ENCODE data around the gene ARPC1A.
"Not testable (repeated sequence)": the region's sequence is repeated elsewhere in the genome, so short reads cannot be mapped to it uniquely, and the experiment has no call there.

The ARPC1A gene

DNA sequence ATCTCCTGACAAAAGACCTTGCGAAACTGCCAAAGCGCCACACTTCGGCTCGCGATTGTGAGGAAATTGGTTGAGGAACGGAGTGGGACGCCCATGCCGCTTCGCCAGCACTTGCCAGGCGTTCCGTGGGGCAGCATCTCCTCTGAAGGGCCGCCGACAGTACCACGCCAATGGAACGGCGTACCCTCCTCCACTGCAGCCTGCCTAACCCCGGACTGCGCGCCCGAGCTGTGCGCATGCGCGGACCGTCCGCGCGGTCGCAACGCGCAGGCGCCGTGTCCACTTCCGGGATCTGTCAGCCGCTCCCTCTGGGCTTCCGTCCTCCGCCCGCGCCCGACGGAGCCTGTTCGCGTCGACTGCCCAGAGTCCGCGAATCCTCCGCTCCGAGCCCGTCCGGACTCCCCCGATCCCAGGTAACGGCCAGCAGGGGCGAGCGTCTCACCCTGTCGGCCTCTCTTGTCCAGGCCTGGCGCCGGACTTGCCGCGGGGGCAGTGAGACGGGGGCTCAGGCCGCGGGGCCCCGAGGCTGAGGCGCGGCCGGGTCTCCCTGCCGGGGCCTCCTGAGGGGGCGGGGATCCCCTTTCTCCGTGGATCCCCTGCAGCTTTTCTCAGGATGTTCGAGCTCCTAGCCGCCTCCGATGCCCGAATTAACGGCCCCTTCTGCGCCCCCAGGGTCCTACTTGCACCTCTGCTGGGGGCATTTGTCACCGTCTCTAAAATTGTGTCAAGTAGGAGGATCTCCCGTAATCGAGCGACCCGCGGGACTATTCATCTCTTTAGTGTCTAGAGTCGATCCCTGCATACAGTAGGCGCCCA is at the start of gene ARPC1A:
TSS of gene ARPC1A (plus strand) at position 307 of the 816 bp plus-strand sequence. CDS start 7,456 bp downstream, outside the sequence.
- Histone ChIP-seq H3K4me1 (ENCODE audit: control insufficient read depth, insufficient read depth, low read length) (peaks cover 14% of the 10 kb centered on the region), H3K27me3 (ENCODE audit: control insufficient read depth, insufficient read depth, low read length) (no peaks in the 10 kb centered on the region), H3K9me3 (ENCODE audit: control insufficient read depth, insufficient read depth, low read length) (no peaks in the 10 kb centered on the region), H3K4me3 (ENCODE audit: low read depth, low read length) (peak within 1 kb of the TSS; percentile 99), H3K36me3 (ENCODE audit: control insufficient read depth, insufficient read depth, low read length) (no peaks in the 10 kb centered on the region), H3K27ac (ENCODE audit: low read depth, low read length) (peak within 1 kb of the TSS; percentile 89), H3K9ac (ENCODE audit: low read depth, low read length) (peak within 1 kb of the TSS; percentile 86)

DNA sequence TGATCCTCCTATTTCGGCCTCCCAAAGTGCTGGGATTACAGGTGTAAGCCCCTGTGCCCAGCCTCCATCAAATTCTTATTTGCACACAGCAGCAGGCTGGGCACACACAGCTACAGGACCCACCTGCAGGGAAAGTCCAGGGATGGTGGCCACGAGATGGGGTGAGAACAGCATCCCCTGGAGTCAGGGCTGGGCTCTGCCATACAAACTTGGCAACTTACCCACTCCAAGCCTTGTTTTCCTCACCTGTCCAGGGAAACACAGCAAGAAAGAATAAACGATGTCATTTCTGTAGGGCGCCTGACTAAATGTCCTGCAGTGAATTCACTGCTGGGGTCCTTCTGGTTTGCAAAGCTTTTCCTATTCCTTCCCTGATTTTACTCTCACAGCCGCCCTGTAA is 47.5 kb upstream of the ARPC1A start:
- no peaks in the 10 kb centered on the region for H3K36me3 ChIP-seq (ENCODE audit: control insufficient read depth, insufficient read depth, low read length)
- H3K27me3 ChIP-seq (ENCODE audit: control insufficient read depth, insufficient read depth, low read length): no peaks in the 10 kb centered on the region
- H3K4me1 ChIP-seq (ENCODE audit: control insufficient read depth, insufficient read depth, low read length): no peaks in the 10 kb centered on the region
- no peaks in the 10 kb centered on the region for H3K9me3 ChIP-seq (ENCODE audit: control insufficient read depth, insufficient read depth, low read length)
- no peak overlapping the region for H3K9ac ChIP-seq (ENCODE audit: low read depth, low read length)
- no peak overlapping the region for H3K4me3 ChIP-seq (ENCODE audit: low read depth, low read length)
- H3K27ac ChIP-seq (ENCODE audit: low read depth, low read length): no peak overlapping the region

DNA sequence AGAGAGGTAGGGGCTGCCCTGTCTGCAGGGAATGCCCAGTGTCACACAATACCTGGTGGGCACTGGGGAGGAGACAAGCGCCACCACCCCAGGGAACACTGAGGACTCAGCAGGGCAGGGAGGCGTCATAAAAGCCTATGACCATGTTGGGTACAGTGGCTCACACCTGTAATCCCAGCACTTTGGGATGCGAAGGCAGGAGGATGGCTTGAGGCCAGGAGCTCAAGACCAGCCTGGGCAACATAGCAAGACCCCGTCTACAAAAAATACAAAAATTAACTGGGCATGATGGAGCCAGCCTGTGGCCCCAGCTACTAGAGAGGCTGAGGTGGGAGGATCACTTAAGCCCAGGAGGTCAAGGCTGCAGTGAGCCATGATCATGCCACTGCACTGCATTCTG is 41.5 kb upstream of the ARPC1A start:
- H3K27me3 ChIP-seq (ENCODE audit: control insufficient read depth, insufficient read depth, low read length); H3K9me3 ChIP-seq (ENCODE audit: control insufficient read depth, insufficient read depth, low read length); H3K27ac ChIP-seq (ENCODE audit: low read depth, low read length); H3K4me3 ChIP-seq (ENCODE audit: low read depth, low read length); H3K9ac ChIP-seq (ENCODE audit: low read depth, low read length); H3K36me3 ChIP-seq (ENCODE audit: control insufficient read depth, insufficient read depth, low read length); H3K4me1 ChIP-seq (ENCODE audit: control insufficient read depth, insufficient read depth, low read length): not testable (repeated sequence)

DNA sequence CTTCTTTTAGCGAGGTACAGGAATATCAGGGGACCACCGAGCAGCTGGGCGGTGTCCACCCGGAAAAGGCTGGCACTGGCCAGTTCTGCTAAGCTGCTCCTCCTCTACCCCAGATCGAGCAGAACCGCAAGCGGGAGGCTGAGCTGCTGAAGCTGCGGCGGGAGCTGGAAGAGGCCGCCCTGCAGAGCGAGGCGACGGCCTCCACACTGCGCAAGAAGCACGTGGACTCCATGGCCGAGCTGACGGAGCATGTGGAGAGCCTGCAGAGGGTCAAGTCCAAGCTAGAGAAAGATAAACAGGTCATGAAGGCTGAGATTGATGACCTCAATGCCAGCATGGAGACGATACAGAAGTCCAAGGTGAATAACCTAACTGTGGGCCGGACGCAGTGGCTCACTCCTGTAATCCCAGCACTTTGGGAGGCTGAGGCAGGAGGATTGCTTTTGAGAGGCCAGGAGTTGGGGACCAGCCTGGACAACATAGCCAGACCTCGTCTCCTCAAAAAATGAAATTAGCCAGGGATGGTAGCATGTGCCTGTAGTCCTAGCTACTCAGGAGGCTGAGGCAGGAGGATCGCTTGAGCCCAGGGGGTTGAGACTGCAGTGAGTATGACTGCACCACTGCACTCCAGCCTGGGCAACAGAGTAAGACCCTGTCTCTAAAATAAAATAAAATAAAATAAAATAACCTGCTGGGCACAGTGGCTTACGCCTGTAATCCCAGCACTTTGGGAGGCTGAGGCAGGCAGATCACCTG is 37.7 kb upstream of the ARPC1A start:
- H3K36me3 ChIP-seq (ENCODE audit: control insufficient read depth, insufficient read depth, low read length): no peaks in the 10 kb centered on the region
- H3K27ac ChIP-seq (ENCODE audit: low read depth, low read length): no peak overlapping the region
- no peaks in the 10 kb centered on the region for H3K9me3 ChIP-seq (ENCODE audit: control insufficient read depth, insufficient read depth, low read length)
- H3K9ac ChIP-seq (ENCODE audit: low read depth, low read length): no peak overlapping the region
- no peak overlapping the region for H3K4me3 ChIP-seq (ENCODE audit: low read depth, low read length)
- no peaks in the 10 kb centered on the region for H3K4me1 ChIP-seq (ENCODE audit: control insufficient read depth, insufficient read depth, low read length)
- H3K27me3 ChIP-seq (ENCODE audit: control insufficient read depth, insufficient read depth, low read length): no peaks in the 10 kb centered on the region

DNA sequence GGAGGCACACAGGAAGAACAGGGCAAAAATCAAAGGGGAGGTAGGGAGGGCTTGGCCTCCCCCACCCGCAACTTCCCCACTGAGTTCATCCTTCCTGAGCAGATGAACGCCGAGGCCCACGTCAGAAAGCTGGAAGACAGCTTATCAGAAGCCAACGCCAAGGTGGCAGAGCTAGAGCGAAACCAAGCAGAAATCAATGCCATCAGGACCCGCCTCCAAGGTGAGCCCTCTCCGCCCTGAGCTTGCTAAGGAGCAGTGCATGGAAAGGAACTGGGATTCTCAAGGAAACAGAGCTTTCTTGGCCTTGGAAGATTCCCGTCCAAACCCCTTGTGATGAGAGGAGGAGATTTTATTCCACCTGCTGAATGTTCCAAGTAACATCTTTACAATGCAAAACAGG is 36.5 kb upstream of the ARPC1A start:
- H3K4me1 ChIP-seq (ENCODE audit: control insufficient read depth, insufficient read depth, low read length): no peaks in the 10 kb centered on the region
- no peaks in the 10 kb centered on the region for H3K9me3 ChIP-seq (ENCODE audit: control insufficient read depth, insufficient read depth, low read length)
- H3K27me3 ChIP-seq (ENCODE audit: control insufficient read depth, insufficient read depth, low read length): no peaks in the 10 kb centered on the region
- H3K4me3 ChIP-seq (ENCODE audit: low read depth, low read length): no peak overlapping the region
- H3K27ac ChIP-seq (ENCODE audit: low read depth, low read length): no peak overlapping the region
- H3K9ac ChIP-seq (ENCODE audit: low read depth, low read length): no peak overlapping the region
- H3K36me3 ChIP-seq (ENCODE audit: control insufficient read depth, insufficient read depth, low read length): no peaks in the 10 kb centered on the region

DNA sequence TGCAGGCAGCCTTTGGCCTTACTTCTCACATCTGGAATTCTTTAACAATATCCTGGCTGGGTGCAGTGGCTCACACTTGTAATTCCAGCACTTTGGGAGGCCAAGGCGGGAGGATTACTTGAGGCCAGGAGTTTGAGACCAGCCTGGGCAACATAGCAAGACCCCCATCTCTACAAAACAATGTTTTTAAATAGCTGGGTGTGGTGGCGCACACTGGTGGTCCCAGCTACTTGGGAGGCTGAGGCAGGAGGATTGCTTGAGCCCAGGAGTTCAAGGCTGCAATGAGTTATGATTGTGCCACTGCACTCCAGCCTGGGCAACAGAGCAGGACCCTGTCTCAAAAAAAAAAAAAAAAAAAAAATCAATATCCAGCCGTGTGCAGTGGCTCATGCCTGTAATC is 35.5 kb upstream of the ARPC1A start:
- not testable (repeated sequence) for H3K4me1 ChIP-seq (ENCODE audit: control insufficient read depth, insufficient read depth, low read length); H3K27me3 ChIP-seq (ENCODE audit: control insufficient read depth, insufficient read depth, low read length); H3K36me3 ChIP-seq (ENCODE audit: control insufficient read depth, insufficient read depth, low read length); H3K4me3 ChIP-seq (ENCODE audit: low read depth, low read length); H3K27ac ChIP-seq (ENCODE audit: low read depth, low read length); H3K9ac ChIP-seq (ENCODE audit: low read depth, low read length); H3K9me3 ChIP-seq (ENCODE audit: control insufficient read depth, insufficient read depth, low read length)

DNA sequence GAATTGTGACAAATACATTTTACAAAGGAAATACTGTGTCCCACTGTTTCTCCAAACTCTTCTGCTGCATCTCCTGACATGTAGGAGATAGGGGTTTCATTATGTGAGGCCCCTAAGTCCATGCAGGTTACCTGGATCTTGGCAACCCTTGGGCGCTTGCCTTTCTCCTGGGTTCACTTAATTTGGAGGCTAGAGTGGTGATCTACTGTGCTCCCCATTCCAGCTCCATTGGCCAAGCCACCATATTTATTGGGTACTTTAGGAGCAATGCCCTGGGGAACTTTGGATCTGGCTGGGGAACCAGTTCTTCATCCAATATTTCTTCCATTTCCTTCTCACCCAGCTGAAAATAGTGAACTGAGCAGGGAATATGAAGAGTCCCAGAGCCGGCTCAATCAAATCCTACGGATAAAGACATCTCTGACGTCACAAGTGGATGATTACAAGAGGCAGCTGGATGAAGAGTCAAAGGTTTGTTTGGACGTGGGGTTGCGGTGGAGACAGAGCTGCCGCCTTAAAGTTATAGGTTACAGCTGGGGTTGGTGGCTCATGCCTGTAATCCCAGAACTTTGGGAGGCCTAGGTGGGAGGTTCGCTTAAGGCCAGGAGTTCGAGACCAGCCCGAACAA is 34.6 kb upstream of the ARPC1A start:
- no peaks in the 10 kb centered on the region for H3K4me1 ChIP-seq (ENCODE audit: control insufficient read depth, insufficient read depth, low read length)
- no peak overlapping the region for H3K27ac ChIP-seq (ENCODE audit: low read depth, low read length)
- H3K4me3 ChIP-seq (ENCODE audit: low read depth, low read length): no peak overlapping the region
- no peaks in the 10 kb centered on the region for H3K9me3 ChIP-seq (ENCODE audit: control insufficient read depth, insufficient read depth, low read length)
- H3K27me3 ChIP-seq (ENCODE audit: control insufficient read depth, insufficient read depth, low read length): no peaks in the 10 kb centered on the region
- no peak overlapping the region for H3K9ac ChIP-seq (ENCODE audit: low read depth, low read length)
- no peaks in the 10 kb centered on the region for H3K36me3 ChIP-seq (ENCODE audit: control insufficient read depth, insufficient read depth, low read length)

DNA sequence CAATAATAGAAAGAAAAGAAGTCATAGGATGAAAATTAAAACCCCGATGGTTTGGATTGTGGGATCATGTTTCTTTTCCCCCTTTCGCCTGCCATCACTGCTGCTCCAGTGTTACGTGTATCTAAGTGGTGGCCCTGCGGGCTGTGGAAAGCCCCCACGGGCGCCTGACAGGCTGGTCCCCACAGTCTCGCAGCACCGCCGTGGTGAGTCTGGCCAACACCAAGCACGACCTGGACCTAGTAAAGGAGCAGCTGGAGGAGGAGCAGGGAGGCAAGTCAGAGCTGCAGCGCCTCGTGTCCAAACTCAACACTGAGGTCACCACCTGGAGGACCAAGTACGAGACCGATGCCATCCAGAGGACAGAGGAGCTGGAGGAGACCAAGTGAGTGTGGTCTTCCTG is 33.6 kb upstream of the ARPC1A start:
- H3K27me3 ChIP-seq (ENCODE audit: control insufficient read depth, insufficient read depth, low read length): no peaks in the 10 kb centered on the region
- no peaks in the 10 kb centered on the region for H3K9me3 ChIP-seq (ENCODE audit: control insufficient read depth, insufficient read depth, low read length)
- no peaks in the 10 kb centered on the region for H3K4me1 ChIP-seq (ENCODE audit: control insufficient read depth, insufficient read depth, low read length)
- no peak overlapping the region for H3K9ac ChIP-seq (ENCODE audit: low read depth, low read length)
- H3K36me3 ChIP-seq (ENCODE audit: control insufficient read depth, insufficient read depth, low read length): no peaks in the 10 kb centered on the region
- no peak overlapping the region for H3K27ac ChIP-seq (ENCODE audit: low read depth, low read length)
- H3K4me3 ChIP-seq (ENCODE audit: low read depth, low read length): no peak overlapping the region

DNA sequence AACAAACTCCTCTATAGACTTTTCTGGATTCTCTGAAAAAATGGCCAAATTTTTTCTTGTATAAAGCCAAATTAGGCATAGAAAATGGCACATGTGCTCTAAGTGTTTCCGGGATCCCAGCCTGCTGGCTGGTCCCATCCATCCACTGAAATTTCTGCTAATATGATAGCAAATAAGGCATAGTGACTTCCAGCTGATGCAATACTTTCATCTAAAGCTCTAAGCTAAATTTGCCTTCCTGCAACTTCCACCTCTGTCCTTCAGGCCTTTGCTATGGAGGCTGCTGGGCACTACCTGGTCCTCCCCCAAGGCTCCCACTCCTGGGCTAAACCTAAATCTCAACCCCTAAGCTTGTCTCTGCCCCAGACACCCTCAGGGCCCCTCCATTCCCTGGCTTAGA is 32.5 kb upstream of the ARPC1A start:
- no peaks in the 10 kb centered on the region for H3K9me3 ChIP-seq (ENCODE audit: control insufficient read depth, insufficient read depth, low read length)
- H3K9ac ChIP-seq (ENCODE audit: low read depth, low read length): no peak overlapping the region
- no peak overlapping the region for H3K4me3 ChIP-seq (ENCODE audit: low read depth, low read length)
- H3K27me3 ChIP-seq (ENCODE audit: control insufficient read depth, insufficient read depth, low read length): no peaks in the 10 kb centered on the region
- no peak overlapping the region for H3K27ac ChIP-seq (ENCODE audit: low read depth, low read length)
- H3K4me1 ChIP-seq (ENCODE audit: control insufficient read depth, insufficient read depth, low read length): no peaks in the 10 kb centered on the region
- no peaks in the 10 kb centered on the region for H3K36me3 ChIP-seq (ENCODE audit: control insufficient read depth, insufficient read depth, low read length)

DNA sequence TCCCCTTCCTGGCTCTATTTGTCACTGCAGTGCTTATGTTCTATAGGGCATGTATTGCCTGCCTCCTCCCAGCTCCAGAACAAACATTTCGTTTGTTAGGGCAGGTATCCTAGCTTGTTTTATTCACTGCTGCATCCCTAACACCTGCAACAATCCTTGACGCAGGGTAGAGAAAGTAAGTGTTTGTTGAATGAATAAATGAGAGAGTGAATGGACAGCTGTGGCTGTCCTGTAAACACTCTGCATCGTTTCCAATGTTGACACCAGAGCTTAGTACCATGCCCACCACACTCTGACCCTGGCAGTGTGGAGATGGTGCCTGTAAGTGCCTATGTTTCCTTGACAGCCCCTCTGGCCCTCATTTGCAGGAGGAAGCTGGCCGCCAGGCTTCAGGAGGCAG is 32.0 kb upstream of the ARPC1A start:
- Histone ChIP-seq H3K27me3 (ENCODE audit: control insufficient read depth, insufficient read depth, low read length) (no peaks in the 10 kb centered on the region), H3K4me1 (ENCODE audit: control insufficient read depth, insufficient read depth, low read length) (no peaks in the 10 kb centered on the region), H3K4me3 (ENCODE audit: low read depth, low read length) (no peak overlapping the region), H3K9me3 (ENCODE audit: control insufficient read depth, insufficient read depth, low read length) (no peaks in the 10 kb centered on the region), H3K27ac (ENCODE audit: low read depth, low read length) (no peak overlapping the region), H3K9ac (ENCODE audit: low read depth, low read length) (no peak overlapping the region), H3K36me3 (ENCODE audit: control insufficient read depth, insufficient read depth, low read length) (no peaks in the 10 kb centered on the region)

DNA sequence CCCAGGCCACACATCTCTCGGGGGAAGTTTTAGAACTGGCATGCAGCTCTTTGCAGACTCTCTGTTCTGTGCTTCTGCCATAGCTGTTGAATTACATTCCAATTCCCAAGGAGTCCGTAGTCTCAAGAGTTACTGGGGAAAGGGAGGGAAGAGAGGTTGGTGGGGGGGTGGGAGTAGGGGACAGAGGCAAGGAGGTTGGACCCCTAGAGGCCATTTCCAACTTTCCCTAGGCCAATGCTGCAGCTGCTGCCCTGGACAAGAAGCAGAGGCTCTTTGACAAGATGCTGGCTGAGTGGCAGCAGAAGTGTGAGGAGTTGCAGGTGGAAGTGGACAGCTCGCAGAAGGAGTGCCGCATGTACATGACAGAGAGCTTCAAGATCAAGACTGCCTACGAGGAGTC is 29.2 kb upstream of the ARPC1A start:
- Histone ChIP-seq H3K9me3 (ENCODE audit: control insufficient read depth, insufficient read depth, low read length) (no peaks in the 10 kb centered on the region), H3K36me3 (ENCODE audit: control insufficient read depth, insufficient read depth, low read length) (no peaks in the 10 kb centered on the region), H3K4me1 (ENCODE audit: control insufficient read depth, insufficient read depth, low read length) (no peaks in the 10 kb centered on the region), H3K27ac (ENCODE audit: low read depth, low read length) (no peak overlapping the region), H3K9ac (ENCODE audit: low read depth, low read length) (no peak overlapping the region), H3K27me3 (ENCODE audit: control insufficient read depth, insufficient read depth, low read length) (no peaks in the 10 kb centered on the region), H3K4me3 (ENCODE audit: low read depth, low read length) (no peak overlapping the region)
